ENCODE measurements around the gene ALDH3B1. TPM values are rescaled to one million over a fixed set of nuclear protein-coding genes. Genes with fewer than 3 reads are reported as not detected.

The ALDH3B1 gene
- polyA plus RNA-seq, 1 donor from 2014 or later, result not detected

DNA sequence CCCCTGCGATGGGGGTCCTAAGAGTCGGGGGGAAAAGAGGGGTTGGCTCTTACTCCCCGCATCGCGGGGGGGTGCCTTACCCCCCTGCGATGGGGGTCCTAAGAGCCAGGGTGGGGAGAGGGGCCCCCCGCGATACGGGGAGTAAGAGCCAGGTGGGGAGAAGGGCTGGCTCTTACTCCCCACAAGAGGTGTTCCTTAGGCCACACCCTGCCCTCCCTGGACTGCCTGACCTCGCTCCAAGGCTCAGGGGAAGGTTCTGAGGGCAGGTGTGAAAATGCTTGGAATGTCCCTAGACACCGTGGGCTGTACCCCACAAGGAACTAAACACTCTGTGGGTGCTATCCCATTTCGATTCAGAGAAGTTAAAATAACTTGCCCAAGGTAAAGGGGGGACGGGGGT, 14.1 kb upstream of the ALDH3B1 start:
- H3K9me3 ChIP-seq (ENCODE audit: low read length), result no peaks in the 10 kb centered on the region
- H3K9ac ChIP-seq (ENCODE audit: low read length), result no peak overlapping the region
- no peaks in the 10 kb centered on the region for H3K27me3 ChIP-seq (ENCODE audit: insufficient read depth, low read depth, low read length)
- H3K4me2 ChIP-seq (ENCODE audit: low read length), result no peak overlapping the region
- H3K36me3 ChIP-seq (ENCODE audit: insufficient read depth, low read length), result no peaks in the 10 kb centered on the region
- no peaks in the 10 kb centered on the region for H4K20me1 ChIP-seq (ENCODE audit: insufficient read depth)
- H3K4me3 ChIP-seq (ENCODE audit: low read length), result no peak overlapping the region
- TF ChIP-seq EP300 (conservative IDR thresholded peaks at IDR 0.05; ENCODE audit: poor library complexity, severe bottlenecking) (no peak), SMC3 (conservative IDR thresholded peaks at IDR 0.05; ENCODE audit: poor library complexity) (no peak), TAF1 (IDR thresholded peaks at IDR 0.05; ENCODE audit: low read depth) (no peak), RAD21 (conservative IDR thresholded peaks at IDR 0.05) (no peak), MXI1 (conservative IDR thresholded peaks at IDR 0.05; ENCODE audit: poor library complexity, severe bottlenecking) (no peak), POLR2AphosphoS5 (IDR thresholded peaks at IDR 0.05) (no peak), EZH2 (IDR thresholded peaks at IDR 0.05; ENCODE audit: borderline replicate concordance, insufficient read depth, low read length, poor library complexity, severe bottlenecking) (no peak)
- TF ChIP-seq, protein P1, sequence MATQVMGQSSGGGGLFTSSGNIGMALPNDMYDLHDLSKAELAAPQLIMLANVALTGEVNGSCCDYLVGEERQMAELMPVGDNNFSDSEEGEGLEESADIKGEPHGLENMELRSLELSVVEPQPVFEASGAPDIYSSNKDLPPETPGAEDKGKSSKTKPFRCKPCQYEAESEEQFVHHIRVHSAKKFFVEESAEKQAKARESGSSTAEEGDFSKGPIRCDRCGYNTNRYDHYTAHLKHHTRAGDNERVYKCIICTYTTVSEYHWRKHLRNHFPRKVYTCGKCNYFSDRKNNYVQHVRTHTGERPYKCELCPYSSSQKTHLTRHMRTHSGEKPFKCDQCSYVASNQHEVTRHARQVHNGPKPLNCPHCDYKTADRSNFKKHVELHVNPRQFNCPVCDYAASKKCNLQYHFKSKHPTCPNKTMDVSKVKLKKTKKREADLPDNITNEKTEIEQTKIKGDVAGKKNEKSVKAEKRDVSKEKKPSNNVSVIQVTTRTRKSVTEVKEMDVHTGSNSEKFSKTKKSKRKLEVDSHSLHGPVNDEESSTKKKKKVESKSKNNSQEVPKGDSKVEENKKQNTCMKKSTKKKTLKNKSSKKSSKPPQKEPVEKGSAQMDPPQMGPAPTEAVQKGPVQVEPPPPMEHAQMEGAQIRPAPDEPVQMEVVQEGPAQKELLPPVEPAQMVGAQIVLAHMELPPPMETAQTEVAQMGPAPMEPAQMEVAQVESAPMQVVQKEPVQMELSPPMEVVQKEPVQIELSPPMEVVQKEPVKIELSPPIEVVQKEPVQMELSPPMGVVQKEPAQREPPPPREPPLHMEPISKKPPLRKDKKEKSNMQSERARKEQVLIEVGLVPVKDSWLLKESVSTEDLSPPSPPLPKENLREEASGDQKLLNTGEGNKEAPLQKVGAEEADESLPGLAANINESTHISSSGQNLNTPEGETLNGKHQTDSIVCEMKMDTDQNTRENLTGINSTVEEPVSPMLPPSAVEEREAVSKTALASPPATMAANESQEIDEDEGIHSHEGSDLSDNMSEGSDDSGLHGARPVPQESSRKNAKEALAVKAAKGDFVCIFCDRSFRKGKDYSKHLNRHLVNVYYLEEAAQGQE (IDR thresholded peaks at IDR 0.05; ENCODE audit: borderline replicate concordance), result no peak
- TF ChIP-seq, protein P2, sequence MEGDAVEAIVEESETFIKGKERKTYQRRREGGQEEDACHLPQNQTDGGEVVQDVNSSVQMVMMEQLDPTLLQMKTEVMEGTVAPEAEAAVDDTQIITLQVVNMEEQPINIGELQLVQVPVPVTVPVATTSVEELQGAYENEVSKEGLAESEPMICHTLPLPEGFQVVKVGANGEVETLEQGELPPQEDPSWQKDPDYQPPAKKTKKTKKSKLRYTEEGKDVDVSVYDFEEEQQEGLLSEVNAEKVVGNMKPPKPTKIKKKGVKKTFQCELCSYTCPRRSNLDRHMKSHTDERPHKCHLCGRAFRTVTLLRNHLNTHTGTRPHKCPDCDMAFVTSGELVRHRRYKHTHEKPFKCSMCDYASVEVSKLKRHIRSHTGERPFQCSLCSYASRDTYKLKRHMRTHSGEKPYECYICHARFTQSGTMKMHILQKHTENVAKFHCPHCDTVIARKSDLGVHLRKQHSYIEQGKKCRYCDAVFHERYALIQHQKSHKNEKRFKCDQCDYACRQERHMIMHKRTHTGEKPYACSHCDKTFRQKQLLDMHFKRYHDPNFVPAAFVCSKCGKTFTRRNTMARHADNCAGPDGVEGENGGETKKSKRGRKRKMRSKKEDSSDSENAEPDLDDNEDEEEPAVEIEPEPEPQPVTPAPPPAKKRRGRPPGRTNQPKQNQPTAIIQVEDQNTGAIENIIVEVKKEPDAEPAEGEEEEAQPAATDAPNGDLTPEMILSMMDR (IDR thresholded peaks at IDR 0.05; ENCODE audit: poor library complexity, severe bottlenecking), result no peak
- no peaks in the 10 kb centered on the region for H3F3A ChIP-seq (ENCODE audit: insufficient read depth, low read length, poor library complexity, severe bottlenecking)
- no peaks in the 10 kb centered on the region for H3K79me2 ChIP-seq (replicated peaks; ENCODE audit: insufficient read depth, low read length)
- H3K9me2 ChIP-seq (ENCODE audit: insufficient read depth, low read length), result no peaks in the 10 kb centered on the region
- no peak overlapping the region for H2AFZ ChIP-seq (ENCODE audit: low read depth, low read length)
- no peak overlapping the region for H3K27ac ChIP-seq (ENCODE audit: low read length)

DNA sequence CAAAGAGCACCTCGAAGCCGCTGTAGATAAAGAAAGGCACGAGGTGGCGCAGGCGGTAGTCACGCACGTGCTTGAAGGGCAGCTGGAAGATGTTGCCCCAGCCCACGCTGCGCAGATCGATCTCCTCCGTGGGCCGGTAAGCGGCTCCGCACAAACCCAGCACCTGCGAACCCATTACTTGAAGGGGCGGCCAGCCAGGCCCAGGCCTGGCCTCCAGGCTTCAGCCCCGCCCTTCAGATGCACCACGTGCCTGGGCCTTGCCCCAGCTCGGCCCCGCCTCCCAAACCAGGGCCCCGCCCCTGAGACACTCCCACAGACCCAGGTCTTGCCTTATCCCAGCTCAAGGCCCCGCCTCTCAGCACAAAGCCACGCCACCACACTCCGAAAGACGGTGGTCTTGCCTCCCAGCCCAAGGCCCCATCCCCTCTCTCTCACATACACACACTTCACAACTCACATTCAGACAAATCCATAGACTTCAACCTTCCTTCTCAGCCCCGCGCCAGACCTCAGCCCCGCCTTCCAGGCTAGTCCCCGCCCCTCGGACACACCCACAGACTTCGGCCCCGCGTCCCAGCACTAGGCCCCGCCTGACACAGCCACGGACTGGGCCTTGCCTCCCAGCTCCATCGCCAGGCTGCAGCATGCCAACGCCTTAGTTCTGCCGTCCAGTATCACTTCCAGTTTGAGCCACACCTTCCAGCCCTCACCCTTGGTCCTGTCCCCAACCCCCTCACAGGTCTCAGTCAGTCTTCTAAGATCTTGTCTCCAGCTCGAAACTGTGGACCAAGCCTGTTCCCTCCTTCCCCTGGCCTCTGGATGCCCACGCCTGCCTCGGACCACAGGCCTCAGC, 13.3 kb upstream of the ALDH3B1 start:
- no peaks in the 10 kb centered on the region for H3K36me3 ChIP-seq (ENCODE audit: insufficient read depth, low read length)
- no peak overlapping the region for H2AFZ ChIP-seq (ENCODE audit: low read depth, low read length)
- no peaks in the 10 kb centered on the region for H3K9me3 ChIP-seq (ENCODE audit: low read length)
- H4K20me1 ChIP-seq (ENCODE audit: insufficient read depth), result no peaks in the 10 kb centered on the region
- H3K27ac ChIP-seq (ENCODE audit: low read length), result no peak overlapping the region
- H3F3A ChIP-seq (ENCODE audit: insufficient read depth, low read length, poor library complexity, severe bottlenecking), result no peaks in the 10 kb centered on the region
- TF ChIP-seq TAF1 (IDR thresholded peaks at IDR 0.05; ENCODE audit: low read depth) (no peak), EZH2 (IDR thresholded peaks at IDR 0.05; ENCODE audit: borderline replicate concordance, insufficient read depth, low read length, poor library complexity, severe bottlenecking) (no peak), POLR2AphosphoS5 (IDR thresholded peaks at IDR 0.05) (no peak), SMC3 (conservative IDR thresholded peaks at IDR 0.05; ENCODE audit: poor library complexity) (no peak), MXI1 (conservative IDR thresholded peaks at IDR 0.05; ENCODE audit: poor library complexity, severe bottlenecking) (no peak), EP300 (conservative IDR thresholded peaks at IDR 0.05; ENCODE audit: poor library complexity, severe bottlenecking) (no peak), RAD21 (conservative IDR thresholded peaks at IDR 0.05) (no peak)
- TF ChIP-seq, protein P2 (IDR thresholded peaks at IDR 0.05; ENCODE audit: poor library complexity, severe bottlenecking), result no peak
- TF ChIP-seq, protein P1 (IDR thresholded peaks at IDR 0.05; ENCODE audit: borderline replicate concordance), result no peak
- no peak overlapping the region for H3K9ac ChIP-seq (ENCODE audit: low read length)
- H3K9me2 ChIP-seq (ENCODE audit: insufficient read depth, low read length), result no peaks in the 10 kb centered on the region
- H3K4me3 ChIP-seq (ENCODE audit: low read length), result no peak overlapping the region
- H3K79me2 ChIP-seq (replicated peaks; ENCODE audit: insufficient read depth, low read length), result no peaks in the 10 kb centered on the region
- no peaks in the 10 kb centered on the region for H3K27me3 ChIP-seq (ENCODE audit: insufficient read depth, low read depth, low read length)
- no peak overlapping the region for H3K4me2 ChIP-seq (ENCODE audit: low read length)
